Uterus (tissue), 4 donors: ENCODE measurements around the gene PABPC1L2B. TPM values are rescaled to one million over a fixed set of nuclear protein-coding genes. Genes with fewer than 3 reads are reported as not detected.

ENCODE experiments used
- total RNA-seq, 4 donors: library from RNA; depleted of rRNA in 3 of 4; stranded (reverse); fragments of >200 nt in 3 of 4; gene quantifications; one replicate each; pipeline versions ENCODE4 v1.1.0 to v1.2.4, GENCODE V29; 2014 to 2023
- donor health status: DM: yes; HTN: yes; CAD: no.

The PABPC1L2B gene
- total RNA-seq, 4 donors from 2014 or later, result 0.28 TPM; not detected in 3

Other genes with a start within 250 kb of the PABPC1L2B start
- gene DMRTC1B, start 226.0 kb upstream of the PABPC1L2B start, total RNA-seq, result 1 to 10 TPM in 1 of 4 donors, under 1 TPM in 1, not detected in 2; 0.88 to 2.3 TPM
- gene FAM236B, start 220.3 kb upstream of the PABPC1L2B start, total RNA-seq, result not detected
- not detected for gene FAM236D, start 194.7 kb upstream of the PABPC1L2B start, total RNA-seq
- not detected for gene FAM236C, start 90.3 kb upstream of the PABPC1L2B start, total RNA-seq
- not detected for gene FAM236A, start 64.7 kb upstream of the PABPC1L2B start, total RNA-seq
- gene DMRTC1, start 59.1 kb upstream of the PABPC1L2B start, total RNA-seq, result 1 to 10 TPM in 1 of 4 donors, not detected in 3; 1.4 TPM
- not detected for gene PABPC1L2A, start 76.6 kb downstream of the PABPC1L2B start, total RNA-seq
- gene NAP1L2, start 211.9 kb downstream of the PABPC1L2B start, total RNA-seq, result 10 to 100 TPM in 3 of 4 donors, 1 to 10 TPM in 1; 9.3 to 14.6 (median 12.4) TPM